A673 (cell line): ENCODE results near the gene UVRAG.

Source experiments
- EZH2 ChIP-seq: fragments of 200-600 bp; sonication (generic); IDR thresholded peaks from 2 replicates; pipeline ENCODE4 v1.6.1; 2017; ENCODE audit warnings: borderline replicate concordance, low read depth, mild to moderate bottlenecking, mixed read lengths, antibody characterized with exemption, low read length; ENCODE audit not compliant: poor library complexity, severe bottlenecking
- TF ChIP-seq, protein P1 (sequence below): fragments of 300-800, 200-600 bp; sonication (generic); conservative IDR thresholded peaks from 2 replicates; pipeline ENCODE4 v1.5.1; 2017; ENCODE audit warnings: low read depth, mild to moderate bottlenecking, antibody characterized with exemption, low read length, moderate library complexity, mixed read lengths

DNA sequence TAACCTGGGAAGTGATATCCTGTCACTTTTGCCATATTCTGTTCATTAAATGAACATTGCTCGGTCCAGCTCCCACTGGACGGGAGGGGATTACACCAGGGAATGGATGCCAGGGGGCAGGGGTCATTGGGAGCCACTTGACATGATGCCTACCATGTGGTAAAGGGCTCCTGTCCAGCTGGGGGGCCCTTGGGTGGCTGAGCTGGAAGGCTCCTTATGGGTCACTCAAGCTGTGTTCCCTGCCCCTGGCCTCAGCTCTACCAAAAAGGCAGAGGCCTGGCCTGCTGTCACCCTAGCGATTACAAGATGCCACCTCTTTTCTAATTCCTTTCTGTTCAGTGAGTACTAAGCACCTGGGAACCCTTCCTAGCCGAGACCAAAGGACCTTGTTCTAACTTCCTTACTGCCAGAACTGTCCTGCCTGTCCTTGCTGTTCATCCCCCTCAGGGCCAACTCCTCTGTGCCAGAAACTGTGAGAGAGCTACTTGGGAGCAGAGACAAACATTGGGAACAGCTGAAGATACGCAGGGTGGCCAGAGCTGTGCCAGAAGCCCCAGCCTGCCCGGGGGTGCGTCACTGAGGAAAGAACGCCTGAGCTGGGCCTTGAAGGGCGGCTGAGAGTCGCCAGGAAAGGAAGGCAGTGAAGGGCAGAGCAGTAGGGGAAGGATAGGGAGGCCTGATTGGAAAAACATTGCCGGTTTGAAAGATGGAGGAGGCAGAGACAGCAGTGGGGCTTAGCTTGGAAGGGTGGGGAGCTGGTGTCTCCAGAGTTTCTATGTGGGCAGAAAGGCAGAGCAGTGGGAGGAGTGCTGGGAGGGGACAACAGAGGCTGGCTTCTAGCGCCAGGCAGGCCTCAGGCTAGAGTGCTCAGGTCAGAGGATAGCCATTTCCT is 12.7 kb upstream of the UVRAG start:
- TF ChIP-seq, protein P1, sequence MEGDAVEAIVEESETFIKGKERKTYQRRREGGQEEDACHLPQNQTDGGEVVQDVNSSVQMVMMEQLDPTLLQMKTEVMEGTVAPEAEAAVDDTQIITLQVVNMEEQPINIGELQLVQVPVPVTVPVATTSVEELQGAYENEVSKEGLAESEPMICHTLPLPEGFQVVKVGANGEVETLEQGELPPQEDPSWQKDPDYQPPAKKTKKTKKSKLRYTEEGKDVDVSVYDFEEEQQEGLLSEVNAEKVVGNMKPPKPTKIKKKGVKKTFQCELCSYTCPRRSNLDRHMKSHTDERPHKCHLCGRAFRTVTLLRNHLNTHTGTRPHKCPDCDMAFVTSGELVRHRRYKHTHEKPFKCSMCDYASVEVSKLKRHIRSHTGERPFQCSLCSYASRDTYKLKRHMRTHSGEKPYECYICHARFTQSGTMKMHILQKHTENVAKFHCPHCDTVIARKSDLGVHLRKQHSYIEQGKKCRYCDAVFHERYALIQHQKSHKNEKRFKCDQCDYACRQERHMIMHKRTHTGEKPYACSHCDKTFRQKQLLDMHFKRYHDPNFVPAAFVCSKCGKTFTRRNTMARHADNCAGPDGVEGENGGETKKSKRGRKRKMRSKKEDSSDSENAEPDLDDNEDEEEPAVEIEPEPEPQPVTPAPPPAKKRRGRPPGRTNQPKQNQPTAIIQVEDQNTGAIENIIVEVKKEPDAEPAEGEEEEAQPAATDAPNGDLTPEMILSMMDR = no peak
- no peak for TF ChIP-seq EZH2
